GM12878 (cell line): ENCODE measurements around the gene UIMC1. TPM values are rescaled to one million over a fixed set of nuclear protein-coding genes. Genes with fewer than 3 reads are reported as not detected.

ENCODE experiments used
- BRCA1 ChIP-seq: IDR thresholded peaks from 2 replicates; pipeline ENCODE4 v1.6.1; 2011; ENCODE audit warnings: low read depth, low read length, improper control_type of control experiment
- CHD1 ChIP-seq: IDR thresholded peaks from 2 replicates; pipeline ENCODE4 v1.6.1; 2012; ENCODE audit warnings: low read depth, low read length, improper control_type of control experiment
- NFIC ChIP-seq: IDR thresholded peaks from 2 replicates; pipeline ENCODE4 v1.6.1; 2012; ENCODE audit warnings: low read depth, mild to moderate bottlenecking, inconsistent platforms, low read length, moderate library complexity
- POLR2AphosphoS2 ChIP-seq: IDR thresholded peaks from 2 replicates; pipeline ENCODE4 v1.6.1; 2011; ENCODE audit warnings: low read depth, mild to moderate bottlenecking, low read length, improper control_type of control experiment, moderate library complexity
- RUNX3 ChIP-seq: IDR thresholded peaks from 2 replicates; pipeline ENCODE4 v1.6.1; 2012; ENCODE audit warnings: low read length, inconsistent platforms
- STAT1 ChIP-seq: fragments of 450-650 bp; conservative IDR thresholded peaks from 2 replicates; pipeline ENCODE4 v1.6.1; 2014; ENCODE audit warnings: antibody characterized with exemption, mild to moderate bottlenecking
- WRNIP1 ChIP-seq: IDR thresholded peaks from 2 replicates; pipeline ENCODE4 v1.6.1; 2011; ENCODE audit warnings: low read depth, low read length, improper control_type of control experiment, borderline replicate concordance
- polyA plus RNA-seq, 11 experiments: library from polyadenylated mRNA; depleted of rRNA in 4 of 11; unstranded in 6 of 11; stranded (reverse) in 5 of 11; fragments of >200 nt; fragmentation: Nextera tagmentation in 4 of 11; fragmentation: Illumina TruSeq in 1 of 11; extraction: Ambion mirVana in 4 of 11; extraction: Trizol in 1 of 11; gene quantifications; 1 replicate in 1 of 11; 2 replicates in 10 of 11; pipeline versions ENCODE4 v1.2.1 to v1.2.3, GENCODE V29; 2011 to 2016; ENCODE audit warnings: inconsistent platforms in 2 of 11, missing spikeins in 2 of 11, low read depth in 1 of 11
- total RNA-seq, 4 experiments: library from RNA; depleted of rRNA in 3 of 4; stranded (reverse); fragments of >200 nt in 3 of 4; fragmentation: Illumina TruSeq in 1 of 4; extraction: Trizol in 1 of 4; gene quantifications; 2 replicates each; pipeline versions ENCODE4 v1.2.1 to v1.2.3, GENCODE V29; 2013 to 2021
- TF ChIP-seq, protein P1 (sequence below): fragments of 450-650 bp; IDR thresholded peaks from 2 replicates; pipeline ENCODE4 v1.6.1; 2017; ENCODE audit warnings: mild to moderate bottlenecking
- TF ChIP-seq, protein P2 (sequence below): fragments of 450-650 bp; IDR thresholded peaks from 2 replicates; pipeline ENCODE4 v1.6.1; 2017; ENCODE audit warnings: low read depth, mild to moderate bottlenecking, moderate library complexity
- TF ChIP-seq, protein P3 (sequence below): IDR thresholded peaks from 2 replicates; pipeline ENCODE4 v1.6.1; 2012; ENCODE audit warnings: low read depth, low read length, improper control_type of control experiment
- TF ChIP-seq, protein P4 (sequence below): fragments of 450-650 bp; IDR thresholded peaks from 2 replicates; pipeline ENCODE4 v1.6.1; 2014; ENCODE audit warnings: mild to moderate bottlenecking

Gene UIMC1
- total and polyA plus RNA-seq, 10 of the 15 experiments (the other 5 are each of a cell fraction or from before 2014, with no cell fraction given) = 16.2 to 51.4 (median 32.7) TPM

DNA sequence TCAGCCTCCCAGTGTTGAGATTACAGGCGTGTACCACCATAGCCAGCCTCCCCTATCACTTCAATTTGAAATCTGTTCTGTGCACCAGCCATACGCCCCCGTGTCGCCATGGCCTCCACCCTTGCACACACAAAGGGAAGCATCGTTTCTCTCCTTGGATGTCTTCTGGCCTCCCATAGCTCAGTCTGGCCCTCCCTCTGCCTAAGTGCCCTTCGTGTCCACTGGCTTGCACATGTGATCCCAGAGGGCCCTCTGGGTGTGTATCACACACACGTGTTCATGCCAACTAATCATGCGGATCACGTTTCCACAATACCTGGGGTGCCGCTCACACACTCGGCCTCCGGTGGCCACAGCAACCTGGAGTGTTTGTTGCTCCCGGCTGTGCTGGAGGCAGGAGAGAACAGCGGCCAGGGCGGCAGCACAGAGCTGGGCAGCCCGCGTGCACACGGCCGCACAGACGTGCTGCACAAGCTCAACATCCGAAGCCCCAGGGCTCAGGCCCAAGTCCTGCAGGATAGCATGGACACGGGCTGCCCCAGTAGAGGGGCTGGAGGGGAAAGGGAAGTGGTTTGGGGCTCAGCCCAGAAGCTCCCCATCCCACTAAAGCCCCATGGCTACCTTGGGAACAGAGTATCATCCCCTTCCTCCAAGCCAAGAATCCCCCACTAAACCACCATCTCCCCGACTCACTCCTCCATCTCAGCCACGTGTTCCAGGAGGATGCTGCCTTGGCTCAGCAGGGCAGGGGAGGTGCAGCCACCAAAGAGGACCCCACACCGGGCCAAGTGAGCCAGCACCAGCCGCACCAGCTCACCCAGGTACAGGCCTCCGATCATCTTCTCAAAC, 118.3 kb downstream of the UIMC1 start (continued):
- TF ChIP-seq, protein P1, sequence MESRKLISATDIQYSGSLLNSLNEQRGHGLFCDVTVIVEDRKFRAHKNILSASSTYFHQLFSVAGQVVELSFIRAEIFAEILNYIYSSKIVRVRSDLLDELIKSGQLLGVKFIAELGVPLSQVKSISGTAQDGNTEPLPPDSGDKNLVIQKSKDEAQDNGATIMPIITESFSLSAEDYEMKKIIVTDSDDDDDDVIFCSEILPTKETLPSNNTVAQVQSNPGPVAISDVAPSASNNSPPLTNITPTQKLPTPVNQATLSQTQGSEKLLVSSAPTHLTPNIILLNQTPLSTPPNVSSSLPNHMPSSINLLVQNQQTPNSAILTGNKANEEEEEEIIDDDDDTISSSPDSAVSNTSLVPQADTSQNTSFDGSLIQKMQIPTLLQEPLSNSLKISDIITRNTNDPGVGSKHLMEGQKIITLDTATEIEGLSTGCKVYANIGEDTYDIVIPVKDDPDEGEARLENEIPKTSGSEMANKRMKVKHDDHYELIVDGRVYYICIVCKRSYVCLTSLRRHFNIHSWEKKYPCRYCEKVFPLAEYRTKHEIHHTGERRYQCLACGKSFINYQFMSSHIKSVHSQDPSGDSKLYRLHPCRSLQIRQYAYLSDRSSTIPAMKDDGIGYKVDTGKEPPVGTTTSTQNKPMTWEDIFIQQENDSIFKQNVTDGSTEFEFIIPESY = no peak
- TF ChIP-seq STAT1 (no peak), CHD1 (no peak), BRCA1 (no peak), POLR2AphosphoS2 (no peak), RUNX3 (no peak), WRNIP1 (no peak), NFIC (no peak)
- TF ChIP-seq, protein P2, sequence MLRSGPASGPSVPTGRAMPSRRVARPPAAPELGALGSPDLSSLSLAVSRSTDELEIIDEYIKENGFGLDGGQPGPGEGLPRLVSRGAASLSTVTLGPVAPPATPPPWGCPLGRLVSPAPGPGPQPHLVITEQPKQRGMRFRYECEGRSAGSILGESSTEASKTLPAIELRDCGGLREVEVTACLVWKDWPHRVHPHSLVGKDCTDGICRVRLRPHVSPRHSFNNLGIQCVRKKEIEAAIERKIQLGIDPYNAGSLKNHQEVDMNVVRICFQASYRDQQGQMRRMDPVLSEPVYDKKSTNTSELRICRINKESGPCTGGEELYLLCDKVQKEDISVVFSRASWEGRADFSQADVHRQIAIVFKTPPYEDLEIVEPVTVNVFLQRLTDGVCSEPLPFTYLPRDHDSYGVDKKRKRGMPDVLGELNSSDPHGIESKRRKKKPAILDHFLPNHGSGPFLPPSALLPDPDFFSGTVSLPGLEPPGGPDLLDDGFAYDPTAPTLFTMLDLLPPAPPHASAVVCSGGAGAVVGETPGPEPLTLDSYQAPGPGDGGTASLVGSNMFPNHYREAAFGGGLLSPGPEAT = no peak
- TF ChIP-seq, protein P3, sequence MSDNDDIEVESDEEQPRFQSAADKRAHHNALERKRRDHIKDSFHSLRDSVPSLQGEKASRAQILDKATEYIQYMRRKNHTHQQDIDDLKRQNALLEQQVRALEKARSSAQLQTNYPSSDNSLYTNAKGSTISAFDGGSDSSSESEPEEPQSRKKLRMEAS = no peak
- TF ChIP-seq, protein P4, sequence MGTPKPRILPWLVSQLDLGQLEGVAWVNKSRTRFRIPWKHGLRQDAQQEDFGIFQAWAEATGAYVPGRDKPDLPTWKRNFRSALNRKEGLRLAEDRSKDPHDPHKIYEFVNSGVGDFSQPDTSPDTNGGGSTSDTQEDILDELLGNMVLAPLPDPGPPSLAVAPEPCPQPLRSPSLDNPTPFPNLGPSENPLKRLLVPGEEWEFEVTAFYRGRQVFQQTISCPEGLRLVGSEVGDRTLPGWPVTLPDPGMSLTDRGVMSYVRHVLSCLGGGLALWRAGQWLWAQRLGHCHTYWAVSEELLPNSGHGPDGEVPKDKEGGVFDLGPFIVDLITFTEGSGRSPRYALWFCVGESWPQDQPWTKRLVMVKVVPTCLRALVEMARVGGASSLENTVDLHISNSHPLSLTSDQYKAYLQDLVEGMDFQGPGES = no peak
